ENCODE measurements around the gene FAM83F. TPM values are rescaled to one million over a fixed set of nuclear protein-coding genes. Genes with fewer than 3 reads are reported as not detected.

Gene FAM83F
- polyA plus RNA-seq, 1 donor (not counting 4 experiments of a cell fraction or from before 2014, with no cell fraction given) = 22.8 TPM

DNA sequence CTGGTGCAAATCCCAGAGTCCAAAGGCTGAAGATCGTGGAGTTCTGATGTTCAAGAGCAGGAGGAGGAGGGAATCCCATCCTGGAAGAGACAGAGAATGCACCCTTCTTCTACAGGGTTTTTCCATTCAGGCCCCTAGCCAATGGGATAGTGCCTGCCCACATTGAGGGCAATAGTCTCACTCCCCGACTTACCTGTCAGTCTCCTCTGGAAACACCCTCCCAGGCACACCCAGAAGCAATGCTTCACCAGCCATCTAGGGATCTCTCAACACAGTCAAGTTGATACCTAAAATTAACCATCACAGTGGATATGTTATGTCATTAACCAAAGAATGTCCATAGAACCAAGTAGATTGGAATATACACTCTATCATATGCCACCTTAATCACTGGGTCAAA, 72.9 kb downstream of the FAM83F start:
- Histone ChIP-seq H3K4me2 (ENCODE audit: control insufficient read depth, extremely low read depth, insufficient read depth, low read depth, low read length) (no peak overlapping the region), H3K9me1 (ENCODE audit: control insufficient read depth, extremely low read depth, insufficient read depth, low read length) (no peaks in the 10 kb centered on the region), H3K9me3 (ENCODE audit: control insufficient read depth, low read depth, low read length) (no peaks in the 10 kb centered on the region), H3K36me3 (ENCODE audit: control insufficient read depth in 2 of 2, extremely low read depth in 1 of 2, insufficient read depth in 2 of 2, low read length in 2 of 2) (no peaks in the 10 kb centered on the region), H3K9ac (ENCODE audit: control insufficient read depth, extremely low read depth, insufficient read depth, low read length) (no peak overlapping the region), H3K27ac (ENCODE audit: control insufficient read depth, insufficient read depth, low read length) (no peak overlapping the region), H3K4me1 (ENCODE audit: control insufficient read depth, extremely low read depth, insufficient read depth, low read length) (no peaks in the 10 kb centered on the region), H3K4me3 (ENCODE audit: control insufficient read depth in 2 of 3, extremely low read depth in 1 of 3, insufficient read depth in 2 of 3, low read depth in 1 of 3, low read length in 3 of 3) (no peak overlapping the region), H2AFZ (ENCODE audit: control insufficient read depth, low read length) (no peak overlapping the region), H4K20me1 (ENCODE audit: control insufficient read depth, extremely low read depth, insufficient read depth, low read length) (no peaks in the 10 kb centered on the region), H3K27me3 (ENCODE audit: control insufficient read depth, extremely low read depth, insufficient read depth, low read length) (no peaks in the 10 kb centered on the region), H3K79me2 (ENCODE audit: control insufficient read depth, insufficient read depth, low read length) (no peaks in the 10 kb centered on the region)
- FAIRE-seq (no peak), DNase-seq (ENCODE audit: low read depth, low spot score) (no peak)
- no peak for TF ChIP-seq EZH2 (IDR thresholded peaks at IDR 0.05; ENCODE audit: low read length)
- TF ChIP-seq, protein P1, sequence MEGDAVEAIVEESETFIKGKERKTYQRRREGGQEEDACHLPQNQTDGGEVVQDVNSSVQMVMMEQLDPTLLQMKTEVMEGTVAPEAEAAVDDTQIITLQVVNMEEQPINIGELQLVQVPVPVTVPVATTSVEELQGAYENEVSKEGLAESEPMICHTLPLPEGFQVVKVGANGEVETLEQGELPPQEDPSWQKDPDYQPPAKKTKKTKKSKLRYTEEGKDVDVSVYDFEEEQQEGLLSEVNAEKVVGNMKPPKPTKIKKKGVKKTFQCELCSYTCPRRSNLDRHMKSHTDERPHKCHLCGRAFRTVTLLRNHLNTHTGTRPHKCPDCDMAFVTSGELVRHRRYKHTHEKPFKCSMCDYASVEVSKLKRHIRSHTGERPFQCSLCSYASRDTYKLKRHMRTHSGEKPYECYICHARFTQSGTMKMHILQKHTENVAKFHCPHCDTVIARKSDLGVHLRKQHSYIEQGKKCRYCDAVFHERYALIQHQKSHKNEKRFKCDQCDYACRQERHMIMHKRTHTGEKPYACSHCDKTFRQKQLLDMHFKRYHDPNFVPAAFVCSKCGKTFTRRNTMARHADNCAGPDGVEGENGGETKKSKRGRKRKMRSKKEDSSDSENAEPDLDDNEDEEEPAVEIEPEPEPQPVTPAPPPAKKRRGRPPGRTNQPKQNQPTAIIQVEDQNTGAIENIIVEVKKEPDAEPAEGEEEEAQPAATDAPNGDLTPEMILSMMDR (optimal IDR thresholded peaks at IDR 0.05 in 1 of 3, IDR thresholded peaks at IDR 0.05 in 1 of 3, conservative IDR thresholded peaks at IDR 0.05 in 1 of 3; ENCODE audit: extremely low read depth in 1 of 3, insufficient read depth in 2 of 3, low read length in 3 of 3) = no peak
- dilution Hi-C loops (cut with MboI; ENCODE audit: extremely low pct_ligation_motif_present, low sequenced_read_pairs) = no loop called here

DNA sequence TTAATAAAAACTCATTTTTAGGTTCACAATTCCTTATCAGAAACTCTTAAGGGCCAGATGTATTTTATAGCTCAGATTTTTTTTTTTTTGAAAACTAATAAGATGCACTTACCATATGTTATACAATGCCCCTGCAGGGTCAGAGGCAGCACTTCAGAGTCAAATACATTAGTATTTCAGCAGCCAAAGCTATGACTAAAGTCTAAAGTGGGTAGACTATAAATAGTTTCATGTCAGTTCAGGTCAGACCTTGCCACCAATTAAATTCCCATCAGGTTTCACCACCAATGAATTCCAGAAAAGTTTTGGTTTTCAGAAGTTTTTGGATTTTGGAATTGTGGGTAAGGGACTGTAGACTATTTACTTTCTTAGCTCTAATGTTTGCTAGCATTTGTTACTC, 75.9 kb downstream of the FAM83F start:
- no peaks in the 10 kb centered on the region for H3K9me1 ChIP-seq (ENCODE audit: control insufficient read depth, extremely low read depth, insufficient read depth, low read length)
- H3K79me2 ChIP-seq (ENCODE audit: control insufficient read depth, insufficient read depth, low read length) = no peaks in the 10 kb centered on the region
- H3K9me3 ChIP-seq (ENCODE audit: control insufficient read depth, low read depth, low read length) = no peaks in the 10 kb centered on the region
- H3K4me2 ChIP-seq (ENCODE audit: control insufficient read depth, extremely low read depth, insufficient read depth, low read depth, low read length) = no peak overlapping the region
- no peak overlapping the region for H3K9ac ChIP-seq (ENCODE audit: control insufficient read depth, extremely low read depth, insufficient read depth, low read length)
- no peak overlapping the region for H3K27ac ChIP-seq (ENCODE audit: control insufficient read depth, insufficient read depth, low read length)
- no peaks in the 10 kb centered on the region for H3K36me3 ChIP-seq (ENCODE audit: control insufficient read depth in 2 of 2, extremely low read depth in 1 of 2, insufficient read depth in 2 of 2, low read length in 2 of 2)
- no peak for TF ChIP-seq EZH2 (IDR thresholded peaks at IDR 0.05; ENCODE audit: low read length)
- TF ChIP-seq, protein P1 (optimal IDR thresholded peaks at IDR 0.05 in 1 of 3, IDR thresholded peaks at IDR 0.05 in 1 of 3, conservative IDR thresholded peaks at IDR 0.05 in 1 of 3; ENCODE audit: extremely low read depth in 1 of 3, insufficient read depth in 2 of 3, low read length in 3 of 3) = no peak
- H3K27me3 ChIP-seq (ENCODE audit: control insufficient read depth, extremely low read depth, insufficient read depth, low read length) = no peaks in the 10 kb centered on the region
- no peak for FAIRE-seq
- dilution Hi-C loops (cut with MboI; ENCODE audit: extremely low pct_ligation_motif_present, low sequenced_read_pairs) = no loop called here
- H3K4me1 ChIP-seq (ENCODE audit: control insufficient read depth, extremely low read depth, insufficient read depth, low read length) = no peaks in the 10 kb centered on the region
- H4K20me1 ChIP-seq (ENCODE audit: control insufficient read depth, extremely low read depth, insufficient read depth, low read length) = no peaks in the 10 kb centered on the region
- DNase-seq (ENCODE audit: low read depth, low spot score) = no peak
- no peak overlapping the region for H3K4me3 ChIP-seq (ENCODE audit: control insufficient read depth in 2 of 3, extremely low read depth in 1 of 3, insufficient read depth in 2 of 3, low read depth in 1 of 3, low read length in 3 of 3)
- no peak overlapping the region for H2AFZ ChIP-seq (ENCODE audit: control insufficient read depth, low read length)
